Measurements from ENCODE around the gene TUBB2B.

DNA sequence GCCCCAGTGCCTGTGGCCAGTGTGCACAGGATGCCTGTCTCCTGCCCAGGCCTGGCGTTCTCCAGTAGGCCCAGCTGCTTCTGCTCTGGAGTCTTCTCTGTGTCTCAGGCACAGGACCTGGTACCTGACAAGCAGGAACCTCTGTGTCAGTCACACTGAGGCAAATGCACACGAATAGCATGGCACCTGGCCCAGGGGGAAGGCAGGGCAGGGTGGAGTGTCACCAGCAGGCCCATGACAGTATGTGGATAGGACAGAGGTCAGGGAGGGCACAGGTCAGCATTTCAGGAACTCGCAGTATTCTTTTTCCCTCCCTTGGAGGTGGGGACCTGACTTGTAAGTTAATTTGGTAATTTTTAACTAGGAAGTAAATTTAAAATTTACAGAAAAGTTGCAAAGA lies 36.9 kb upstream of the TUBB2B start:
- TF ChIP-seq, protein P1, sequence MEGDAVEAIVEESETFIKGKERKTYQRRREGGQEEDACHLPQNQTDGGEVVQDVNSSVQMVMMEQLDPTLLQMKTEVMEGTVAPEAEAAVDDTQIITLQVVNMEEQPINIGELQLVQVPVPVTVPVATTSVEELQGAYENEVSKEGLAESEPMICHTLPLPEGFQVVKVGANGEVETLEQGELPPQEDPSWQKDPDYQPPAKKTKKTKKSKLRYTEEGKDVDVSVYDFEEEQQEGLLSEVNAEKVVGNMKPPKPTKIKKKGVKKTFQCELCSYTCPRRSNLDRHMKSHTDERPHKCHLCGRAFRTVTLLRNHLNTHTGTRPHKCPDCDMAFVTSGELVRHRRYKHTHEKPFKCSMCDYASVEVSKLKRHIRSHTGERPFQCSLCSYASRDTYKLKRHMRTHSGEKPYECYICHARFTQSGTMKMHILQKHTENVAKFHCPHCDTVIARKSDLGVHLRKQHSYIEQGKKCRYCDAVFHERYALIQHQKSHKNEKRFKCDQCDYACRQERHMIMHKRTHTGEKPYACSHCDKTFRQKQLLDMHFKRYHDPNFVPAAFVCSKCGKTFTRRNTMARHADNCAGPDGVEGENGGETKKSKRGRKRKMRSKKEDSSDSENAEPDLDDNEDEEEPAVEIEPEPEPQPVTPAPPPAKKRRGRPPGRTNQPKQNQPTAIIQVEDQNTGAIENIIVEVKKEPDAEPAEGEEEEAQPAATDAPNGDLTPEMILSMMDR (conservative IDR thresholded peaks at IDR 0.05 in 1 of 2, IDR thresholded peaks at IDR 0.05 in 1 of 2; ENCODE audit: extremely low read depth in 1 of 2, insufficient read depth in 1 of 2, low read depth in 1 of 2, low read length in 2 of 2): no peak
- TF ChIP-seq EZH2 (IDR thresholded peaks at IDR 0.05; ENCODE audit: borderline replicate concordance, low read length): no peak

Measured in mammary epithelial cell (primary cell).